Smooth muscle cell (in vitro differentiated cells): Measurements from ENCODE around the gene RIBC1. TPM values are rescaled to one million over a fixed set of nuclear protein-coding genes. Genes with fewer than 3 reads are reported as not detected.

ENCODE experiments used
- DNase-seq: peaks from one replicate; lab custom pipeline; 2025; ENCODE audit not compliant: unreplicated experiment; lab: John Stamatoyannopoulos, UW
- H2AFZ ChIP-seq: fragments of 200-600 bp; sonication (generic); 2 replicates; pipeline ENCODE4 v1.6.0; 2016; ENCODE audit warnings: antibody characterized with exemption, low read depth, mild to moderate bottlenecking
- H3F3A ChIP-seq: fragments of 200-600 bp; sonication (generic); 2 replicates; pipeline ENCODE4 v1.6.0; 2017; ENCODE audit warnings: antibody characterized with exemption, low read depth
- H3K27ac ChIP-seq: fragments of 200-600 bp; sonication (generic); 2 replicates; pipeline ENCODE4 v1.5.1; 2016; ENCODE audit warnings: low read depth, mild to moderate bottlenecking
- H3K27me3 ChIP-seq: fragments of 200-600 bp; sonication (generic); 2 replicates; pipeline ENCODE4 v1.6.1; 2016; ENCODE audit warnings: low read depth, mild to moderate bottlenecking
- H3K36me3 ChIP-seq: fragments of 200-600 bp; sonication (generic); 2 replicates; pipeline ENCODE4 v1.5.1; 2016; ENCODE audit warnings: low read depth
- H3K4me1 ChIP-seq: fragments of 200-600 bp; sonication (generic); 2 replicates; pipeline ENCODE4 v1.5.1; 2016; ENCODE audit warnings: low read depth
- H3K4me2 ChIP-seq: fragments of 200-600 bp; sonication (generic); 2 replicates; pipeline ENCODE4 v1.6.0; 2016; ENCODE audit warnings: mild to moderate bottlenecking
- H3K4me3 ChIP-seq: fragments of 200-600 bp; sonication (generic); 2 replicates; pipeline ENCODE4 v1.5.1; 2016; ENCODE audit warnings: mild to moderate bottlenecking
- H3K79me2 ChIP-seq: fragments of 200-600 bp; sonication (generic); 2 replicates; pipeline ENCODE4 v1.6.0; 2016; ENCODE audit warnings: low read depth, mild to moderate bottlenecking
- H3K9ac ChIP-seq: fragments of 200-600 bp; sonication (generic); 2 replicates; pipeline ENCODE4 v1.6.0; 2016; ENCODE audit warnings: low read depth
- H3K9me3 ChIP-seq: fragments of 200-600 bp; sonication (generic); replicated peaks from 2 replicates; pipeline ENCODE4 v1.5.1; 2016; ENCODE audit warnings: low read depth
- H4K20me1 ChIP-seq: fragments of 200-600 bp; sonication (generic); 2 replicates; pipeline ENCODE4 v1.6.0; 2016; ENCODE audit warnings: low read depth
- CTCF ChIP-seq: fragments of 200-600 bp; sonication (generic); IDR thresholded peaks from 2 replicates; pipeline ENCODE4 v1.5.1; 2017; ENCODE audit warnings: borderline replicate concordance, mild to moderate bottlenecking, antibody characterized with exemption; ENCODE audit not compliant: insufficient read depth, poor library complexity, severe bottlenecking
- WGBS: methylation state at CpG from one replicate; pipeline ENCODE4 v1.1.7; 2016; ENCODE audit warnings: low lambda C conversion rate; 5-methylcytosine and 5-hydroxymethylcytosine counted together
- polyA plus RNA-seq: library from polyadenylated mRNA; unstranded; fragments of >200 nt; fragmentation: Nextera tagmentation; extraction: Ambion mirVana; gene quantifications from 2 replicates; pipeline ENCODE4 v1.2.1, GENCODE V29; 2016
- total RNA-seq: library from RNA; depleted of rRNA; stranded (reverse); fragments of >200 nt; gene quantifications from 2 replicates; pipeline ENCODE4 v1.2.3, GENCODE V29; 2014

RIBC1 gene
- 0.54 and 1.4 TPM in 2 replicates for total RNA-seq
- 0.16 TPM in 1 of 2 replicates, not detected in the other for polyA plus RNA-seq

- H4K20me1 ChIP-seq = peaks cover 13% of the 10 kb centered on the region
- peak within 1 kb of the TSS; percentile 81 for H2AFZ ChIP-seq
- H3K27me3 ChIP-seq = no peaks in the 10 kb centered on the region
- H3K4me1 ChIP-seq = no peaks in the 10 kb centered on the region
- H3K9ac ChIP-seq = peak within 1 kb of the TSS; percentile 91
- no peaks in the 10 kb centered on the region for H3F3A ChIP-seq
- H3K4me3 ChIP-seq = peak within 1 kb of the TSS; percentile 68
- H3K27ac ChIP-seq = peak within 1 kb of the TSS; percentile 86
- no peaks in the 10 kb centered on the region for H3K36me3 ChIP-seq
- H3K4me2 ChIP-seq = peak within 1 kb of the TSS; percentile 83
- no peaks in the 10 kb centered on the region for H3K9me3 ChIP-seq
- WGBS = 58% methylated on average over 17 of the region's 17 CpGs
- TF ChIP-seq CTCF = no peak
- peaks cover 36% of the 10 kb centered on the region for H3K79me2 ChIP-seq
- DNase-seq = peak; percentile 48
Observed at GRCh38 chrX:53422861-53423306, at the start of gene RIBC1. Gene RIBC1 (plus strand): TSS chrX:53422873. CDS start chrX:53426277, 3,404 bp downstream.

- 50% methylated on average over 2 of the region's 2 CpGs for WGBS
Observed at GRCh38 chrX:53373307-53373706, 49.4 kb upstream of the RIBC1 start.

GRCh38 chrX:53374222-53374820, 48.4 kb upstream of the RIBC1 start:
- Histone ChIP-seq H4K20me1 (no peaks in the 10 kb centered on the region), H3K9me3 (no peaks in the 10 kb centered on the region), H3K9ac (no peak overlapping the region), H2AFZ (no peak overlapping the region), H3K4me3 (no peak overlapping the region), H3K27ac (no peak overlapping the region), H3K4me2 (no peak overlapping the region), H3K79me2 (no peaks in the 10 kb centered on the region), H3K36me3 (no peaks in the 10 kb centered on the region), H3K4me1 (no peaks in the 10 kb centered on the region), H3F3A (no peaks in the 10 kb centered on the region), H3K27me3 (no peaks in the 10 kb centered on the region)
- WGBS = 70% methylated on average over 7 of the region's 7 CpGs
- TF ChIP-seq CTCF = no peak
- no peak for DNase-seq

More at GRCh38 chrX:53373307-53373706, 49.4 kb upstream of the RIBC1 start:
- H4K20me1 ChIP-seq = no peaks in the 10 kb centered on the region
- H3K4me2 ChIP-seq = no peak overlapping the region
- no peak for DNase-seq
- H3K9me3 ChIP-seq = no peaks in the 10 kb centered on the region
- H2AFZ ChIP-seq = no peak overlapping the region
- no peaks in the 10 kb centered on the region for H3K79me2 ChIP-seq
- no peaks in the 10 kb centered on the region for H3K4me1 ChIP-seq
- no peaks in the 10 kb centered on the region for H3K36me3 ChIP-seq
- no peaks in the 10 kb centered on the region for H3K27me3 ChIP-seq
- no peak overlapping the region for H3K27ac ChIP-seq
- no peak overlapping the region for H3K9ac ChIP-seq
- TF ChIP-seq CTCF = no peak
- H3F3A ChIP-seq = no peaks in the 10 kb centered on the region
- no peak overlapping the region for H3K4me3 ChIP-seq

GRCh38 chrX:53374923-53375322, 47.8 kb upstream of the RIBC1 start:
- Histone ChIP-seq H2AFZ (no peak overlapping the region), H3K27me3 (no peaks in the 10 kb centered on the region), H3K36me3 (no peaks in the 10 kb centered on the region), H4K20me1 (no peaks in the 10 kb centered on the region), H3K4me2 (no peak overlapping the region), H3F3A (no peaks in the 10 kb centered on the region), H3K9ac (no peak overlapping the region), H3K4me1 (no peaks in the 10 kb centered on the region), H3K9me3 (no peaks in the 10 kb centered on the region), H3K4me3 (no peak overlapping the region), H3K27ac (no peak overlapping the region), H3K79me2 (no peaks in the 10 kb centered on the region)
- no peak for TF ChIP-seq CTCF
- no peak for DNase-seq
